NCI-H524 treated with DMSO at 0.1 percent for 48 hours (cell line): ENCODE data around the gene CYS1.

ENCODE experiments used
- DNase-seq: peaks from one replicate; lab custom pipeline; 2025; lab: John Stamatoyannopoulos, UW

CYS1 gene

DNA sequence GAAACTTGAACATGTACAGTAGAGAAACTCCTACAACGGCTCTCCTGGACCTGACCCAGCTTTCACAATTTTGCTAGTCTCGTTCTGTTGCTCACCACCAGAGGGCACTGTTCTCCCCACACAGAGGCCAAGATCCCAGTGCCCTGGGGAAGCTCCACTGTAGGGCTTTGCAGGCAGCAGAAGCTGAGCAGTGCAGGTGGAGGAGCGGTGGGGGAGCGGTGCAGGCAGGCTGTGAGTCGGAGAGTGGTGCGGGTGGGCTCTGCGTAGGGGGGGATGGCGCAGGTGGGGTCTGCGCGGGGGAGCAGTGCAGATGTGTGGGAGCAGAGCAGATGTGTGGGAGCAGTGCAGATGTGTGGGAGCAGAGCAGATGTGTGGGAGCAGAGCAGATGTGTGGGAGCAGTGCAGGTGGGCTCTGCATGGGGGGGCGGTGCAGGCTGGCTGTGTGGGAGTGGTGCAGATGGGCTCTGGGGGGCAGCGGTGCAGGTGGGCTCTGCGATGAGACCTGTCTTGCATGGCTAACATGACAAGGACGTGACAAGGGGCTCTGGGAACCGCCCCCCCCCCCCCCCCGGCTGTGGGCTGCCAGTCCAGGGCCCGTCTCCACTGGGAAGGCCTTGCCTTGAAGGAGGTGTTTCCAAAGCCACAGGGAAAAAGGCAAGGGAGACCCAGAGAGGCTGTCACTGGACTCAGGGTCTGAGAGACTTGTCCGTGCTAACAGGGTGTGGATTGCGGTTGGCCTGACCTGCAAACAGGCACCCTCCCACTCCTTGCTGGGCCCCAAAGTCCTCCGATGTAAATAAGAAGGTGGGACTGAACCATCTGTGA lies 7.3 kb downstream of the CYS1 start:
- DNase-seq = peak; percentile 60

- no peak for DNase-seq
Measured at GRCh38 chr2:10071595-10071994, 8.6 kb downstream of the CYS1 start.

GRCh38 chr2:10071176-10071575 lies 9.0 kb downstream of the CYS1 start:
- DNase-seq = no peak

DNA sequence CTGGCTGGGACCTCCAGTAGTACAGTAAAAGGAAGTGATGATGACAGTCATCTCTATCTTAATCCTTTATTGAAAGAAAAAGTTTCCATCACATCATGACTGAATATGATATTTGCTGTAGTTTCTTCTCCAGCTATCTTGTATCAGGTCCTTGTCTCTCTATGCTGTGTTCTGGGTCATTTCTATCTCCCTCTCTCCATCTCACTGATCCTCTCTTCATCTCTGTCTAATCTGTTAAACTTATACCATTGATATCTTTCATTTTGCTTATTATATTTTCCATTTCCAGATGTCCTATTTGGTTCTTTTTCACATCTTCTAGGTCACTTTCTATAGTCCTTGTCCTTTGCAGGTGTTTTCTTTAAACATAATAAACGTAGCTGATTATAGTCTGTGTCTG lies 12.3 kb downstream of the CYS1 start:
- no peak for DNase-seq

DNA sequence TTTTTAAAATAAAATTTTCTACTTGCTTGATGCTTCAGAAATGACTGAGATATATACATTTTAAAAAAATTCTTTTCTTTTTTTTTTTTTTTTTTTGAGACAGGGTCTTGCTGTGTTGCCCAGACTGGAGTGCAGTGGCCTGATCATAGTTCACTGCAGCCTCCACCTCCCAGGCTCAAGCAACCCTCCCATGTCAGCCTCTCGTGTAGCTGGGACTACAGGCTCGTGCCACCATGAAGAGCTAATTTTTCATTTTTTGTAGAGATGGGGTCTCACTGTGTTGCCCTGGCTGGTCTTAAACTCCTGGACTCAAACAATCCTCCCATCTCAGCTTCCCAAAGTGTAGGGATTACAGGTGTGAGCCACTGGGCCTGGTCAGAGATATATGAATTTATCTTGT lies 12.9 kb downstream of the CYS1 start:
- no peak for DNase-seq

GRCh38 chr2:10065773-10066055 lies 14.5 kb downstream of the CYS1 start:
- DNase-seq = no peak

GRCh38 chr2:10064932-10065772 lies 15.1 kb downstream of the CYS1 start:
- DNase-seq = no peak

DNA sequence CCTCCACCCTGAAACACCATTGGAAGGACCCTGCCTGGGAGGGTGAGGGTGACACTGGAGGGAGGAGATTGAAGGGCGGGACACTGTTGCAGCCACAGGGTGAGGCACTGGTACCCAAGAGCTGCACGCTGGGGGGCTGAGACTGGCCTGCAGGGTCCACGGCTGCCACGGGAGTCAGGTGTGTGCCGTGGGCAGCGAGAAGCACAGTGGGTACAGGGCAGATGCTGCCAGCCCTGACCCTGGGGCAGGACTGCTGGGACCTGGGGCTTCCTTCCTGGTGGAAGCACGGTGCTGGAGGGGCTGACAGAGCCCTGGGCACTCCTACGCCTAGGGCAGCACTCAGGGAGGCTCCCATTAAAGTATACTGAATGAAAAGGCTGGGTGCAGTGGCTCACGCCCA lies 16.6 kb downstream of the CYS1 start:
- DNase-seq = no peak

DNA sequence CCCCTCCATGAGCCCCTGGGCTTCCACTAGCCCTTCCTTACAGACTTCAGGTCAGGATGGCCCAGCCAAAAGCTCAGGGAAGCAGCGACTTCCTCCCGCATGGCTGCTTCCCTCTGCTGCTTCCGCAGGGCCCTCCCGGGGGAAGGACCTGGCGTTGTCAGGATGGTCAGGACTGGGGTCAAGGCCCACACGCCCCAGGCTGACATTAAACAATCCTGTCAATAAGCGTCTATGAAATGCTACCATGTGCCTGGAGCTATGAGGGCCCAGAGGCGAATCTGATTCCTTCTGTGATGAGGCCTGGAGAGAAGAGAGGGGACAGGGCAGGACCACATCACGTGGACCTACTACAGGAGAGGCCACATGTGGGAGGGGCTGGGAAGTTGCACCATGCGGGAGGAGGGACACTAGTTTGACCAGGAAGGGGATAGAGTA lies 17.3 kb downstream of the CYS1 start:
- DNase-seq = no peak

- no peak for DNase-seq
Measured at GRCh38 chr2:10061221-10061925, 18.8 kb downstream of the CYS1 start.

DNA sequence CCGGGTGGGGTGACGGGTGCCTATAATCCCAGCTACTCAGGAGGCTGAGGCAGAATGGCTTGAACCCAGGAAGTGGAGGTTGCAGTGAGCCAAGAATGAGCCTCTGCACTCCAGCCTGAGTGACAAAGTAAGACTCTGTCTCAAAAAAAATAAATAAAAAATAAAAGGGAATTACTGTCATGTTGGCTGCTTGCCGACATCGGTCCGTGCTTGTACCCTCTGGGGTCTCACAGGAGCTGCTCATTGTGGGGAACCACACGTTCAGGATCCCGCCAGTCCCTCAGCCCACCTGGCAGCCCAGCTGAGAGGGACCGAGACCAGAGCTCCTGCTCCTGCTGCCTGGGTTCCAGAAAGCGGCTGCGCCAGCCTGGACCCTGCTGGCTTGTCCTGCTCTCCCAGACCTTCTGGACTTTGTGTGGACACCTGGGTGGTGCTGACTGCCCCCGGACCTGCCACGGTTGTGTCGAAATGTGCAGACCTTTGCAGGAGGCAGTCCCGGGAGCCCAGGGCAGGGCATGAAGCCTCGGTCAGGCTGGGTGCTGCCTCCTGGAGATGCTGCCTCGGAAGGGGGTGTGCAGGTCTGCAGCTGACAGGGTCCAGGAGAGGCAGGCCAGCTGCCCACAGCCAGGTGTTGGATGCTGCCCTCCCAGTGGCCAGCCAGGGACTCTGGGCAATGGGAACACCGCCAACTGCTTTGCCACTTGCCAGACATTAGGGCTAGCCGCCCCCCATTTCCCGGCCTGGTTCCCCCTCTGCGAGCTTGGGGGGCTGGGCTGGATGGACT lies 20.5 kb downstream of the CYS1 start:
- DNase-seq = no peak

DNA sequence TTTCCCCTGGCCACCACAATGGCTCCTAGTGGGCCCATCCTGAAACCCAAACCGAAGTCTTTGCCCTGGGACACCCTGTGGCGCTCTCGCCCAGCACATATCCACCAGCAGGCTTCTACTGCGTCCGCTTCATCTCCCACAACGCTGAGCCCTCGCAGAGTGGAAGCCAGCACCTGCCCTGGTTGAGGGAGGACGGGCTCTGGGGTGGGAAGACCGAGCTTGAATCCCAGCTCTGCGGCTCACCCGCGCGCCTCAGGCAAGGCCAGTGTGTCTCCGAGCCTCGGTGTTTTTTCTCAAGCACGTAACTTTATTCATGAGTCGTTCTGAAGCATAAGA lies 21.2 kb downstream of the CYS1 start:
- DNase-seq = no peak

GRCh38 chr2:10058251-10059015 lies 21.8 kb downstream of the CYS1 start:
- DNase-seq = no peak

- no peak for DNase-seq
Measured at GRCh38 chr2:10057231-10058107, 22.7 kb downstream of the CYS1 start.

- DNase-seq = no peak
Measured at GRCh38 chr2:10056439-10056838, 23.8 kb downstream of the CYS1 start.

GRCh38 chr2:10054976-10055375 lies 25.2 kb downstream of the CYS1 start:
- no peak for DNase-seq

GRCh38 chr2:10054424-10054823 lies 25.8 kb downstream of the CYS1 start:
- no peak for DNase-seq

GRCh38 chr2:10053351-10053750 lies 26.9 kb downstream of the CYS1 start:
- no peak for DNase-seq

GRCh38 chr2:10052216-10052615 lies 28.0 kb downstream of the CYS1 start:
- DNase-seq = no peak

DNA sequence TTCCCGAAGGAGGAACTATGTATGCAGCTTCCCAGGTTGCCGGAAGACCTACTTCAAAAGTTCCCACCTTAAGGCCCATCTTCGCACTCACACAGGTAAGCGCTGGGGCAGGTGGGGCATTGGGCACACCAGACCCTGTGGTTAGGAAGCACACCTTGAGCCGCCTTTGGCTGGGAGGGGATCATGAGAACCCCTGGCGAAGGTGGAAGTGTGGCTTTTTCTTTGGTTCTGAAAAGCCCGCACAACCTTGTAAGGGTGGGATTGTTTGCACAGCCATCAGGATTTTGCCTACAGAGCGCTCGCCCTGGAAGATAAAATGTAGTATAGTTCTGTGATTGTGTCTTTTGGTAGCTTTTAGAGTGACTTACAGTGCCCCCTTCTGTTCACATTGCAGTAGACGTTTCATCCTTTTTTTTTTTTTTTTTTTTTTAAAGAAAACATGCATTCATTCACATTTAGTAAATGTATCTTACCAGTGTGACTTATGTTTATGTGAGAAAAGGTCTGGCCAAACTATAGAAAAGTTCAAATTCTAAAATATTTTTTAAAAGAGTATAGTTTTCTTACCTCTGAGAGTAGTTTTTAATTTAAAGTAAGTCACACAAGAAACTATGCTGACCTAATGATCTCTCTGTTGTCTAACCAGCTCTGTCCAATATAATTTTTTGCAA lies 31.6 kb downstream of the CYS1 start:
- no peak for DNase-seq
